H1 (cell line): Measurements from ENCODE around the gene VNN1. TPM values are rescaled to one million over a fixed set of nuclear protein-coding genes. Genes with fewer than 3 reads are reported as not detected.

ENCODE experiments used
- CTCF ChIA-PET: fragments of 300-600 bp; sonication (Branson Sonifier 250); formaldehyde crosslinking; loops from one replicate; lab custom pipeline; 2021; ENCODE audit not compliant: partially characterized antibody; lab: Charles Lee
- POLR2A ChIA-PET: fragments of 300-600 bp; sonication (Branson Sonifier 250); formaldehyde crosslinking; loops from one replicate; lab custom pipeline; 2021; ENCODE audit warnings: inconsistent platforms; ENCODE audit not compliant: partially characterized antibody; lab: Charles Lee
- DNase-seq, 2 experiments: peaks; one replicate each; pipeline versions ENCODE4 v3.0.0 to v3.0.0-alpha.2; 2010 to 2022; ENCODE audit warnings: low spot score in 2 of 2, low read depth in 1 of 2, mixed read lengths in 1 of 2
- FAIRE-seq: peaks from 2 replicates; lab custom pipeline; 2011; peaks lifted over from hg19 to GRCh38; lab: Jason Lieb, UNC
- H2AFZ ChIP-seq: 2 replicates; pipeline ENCODE4 v1.8.1; 2012; ENCODE audit warnings: low read length, inconsistent platforms
- H2AK5ac ChIP-seq: 2 replicates; pipeline ENCODE4 v1.6.1; 2013; ENCODE audit warnings: low read depth, low read length
- H2BK120ac ChIP-seq: replicated peaks from 2 replicates; pipeline ENCODE3; 2013; ENCODE audit warnings: low read depth, low read length, inconsistent platforms
- H2BK12ac ChIP-seq: 2 replicates; pipeline ENCODE4 v1.6.1; 2013; ENCODE audit warnings: low read depth, low read length
- H2BK15ac ChIP-seq: 2 replicates; pipeline ENCODE4 v1.6.1; 2013; ENCODE audit warnings: low read length
- H2BK20ac ChIP-seq: 2 replicates; pipeline ENCODE4 v1.6.1; 2013; ENCODE audit warnings: low read length
- H2BK5ac ChIP-seq: 2 replicates; pipeline ENCODE4 v1.6.1; 2013; ENCODE audit warnings: low read depth, low read length
- H3K14ac ChIP-seq: 2 replicates; pipeline ENCODE4 v1.6.1; 2013; ENCODE audit warnings: inconsistent platforms; ENCODE audit not compliant: insufficient read length
- H3K18ac ChIP-seq: 2 replicates; pipeline ENCODE4 v1.6.1; 2013; ENCODE audit warnings: low read length; ENCODE audit errors: extremely low read depth
- H3K23ac ChIP-seq: 2 replicates; pipeline ENCODE4 v1.6.1; 2013; ENCODE audit warnings: inconsistent platforms; ENCODE audit not compliant: insufficient read length
- H3K23me2 ChIP-seq: 2 replicates; pipeline ENCODE4 v1.6.1; 2013; ENCODE audit warnings: low read depth, low read length
- H3K27ac ChIP-seq: 2 replicates; pipeline ENCODE4 v1.6.1; 2011; ENCODE audit warnings: low read depth, low read length, inconsistent platforms
- H3K27me3 ChIP-seq, 4 experiments: replicated peaks in 1 of 4; 1 replicate in 1 of 4; 2 replicates in 3 of 4; pipeline versions ENCODE4 v1.6.1 to v1.8.1; 2011 to 2013; ENCODE audit warnings: low read length in 3 of 4, mild to moderate bottlenecking in 3 of 4, inconsistent platforms in 2 of 4, mixed read lengths in 2 of 4, moderate library complexity in 1 of 4; ENCODE audit not compliant: control insufficient read depth in 3 of 4, insufficient read depth in 3 of 4; ENCODE audit errors: extremely low read depth in 1 of 4
- H3K36me3 ChIP-seq, 4 experiments: 2 replicates each; pipeline versions ENCODE4 v1.6.1 to v1.8.1; 2011 to 2013; ENCODE audit warnings: mild to moderate bottlenecking in 4 of 4, low read length in 3 of 4, moderate library complexity in 2 of 4, control low read depth in 1 of 4, inconsistent platforms in 1 of 4; ENCODE audit not compliant: insufficient read depth in 4 of 4, control insufficient read depth in 2 of 4
- H3K4ac ChIP-seq: replicated peaks from 2 replicates; pipeline ENCODE3; 2013; ENCODE audit warnings: low read length, low read depth, mixed read lengths, inconsistent platforms; ENCODE audit not compliant: insufficient read length
- H3K4me1 ChIP-seq, 4 experiments: replicated peaks in 1 of 4; 1 replicate in 1 of 4; 2 replicates in 3 of 4; pipeline versions ENCODE4 v1.6.1 to v1.8.1; 2011 to 2013; ENCODE audit warnings: low read length in 3 of 4, inconsistent platforms in 2 of 4, mixed read lengths in 1 of 4; ENCODE audit not compliant: insufficient read depth in 4 of 4, control insufficient read depth in 3 of 4
- H3K4me2 ChIP-seq, 2 experiments: 2 replicates each; pipeline versions ENCODE4 v1.6.1 to v1.8.1; 2011 to 2013; ENCODE audit warnings: low read depth in 2 of 2, low read length in 2 of 2, control low read depth in 1 of 2, inconsistent platforms in 1 of 2, mild to moderate bottlenecking in 1 of 2; ENCODE audit not compliant: insufficient read depth in 1 of 2
- H3K4me3 ChIP-seq, 4 experiments: fragments of 200-600, 300-600 bp in 1 of 4; sonication (generic), shearing (Covaris generic), sonication (Bioruptor Twin) in 1 of 4; 2 replicates each; pipeline versions ENCODE4 v1.5.1 to v1.8.1; 2011 to 2016; ENCODE audit warnings: low read length in 4 of 4, low read depth in 3 of 4, control low read depth in 2 of 4, inconsistent platforms in 2 of 4, mild to moderate bottlenecking in 2 of 4, mixed read lengths in 1 of 4, moderate library complexity in 1 of 4; ENCODE audit not compliant: insufficient read depth in 2 of 4; ENCODE audit errors: extremely low read depth in 1 of 4
- H3K56ac ChIP-seq: replicated peaks from 2 replicates; pipeline ENCODE3; 2013; ENCODE audit warnings: low read depth, mild to moderate bottlenecking, mixed read lengths, low read length, inconsistent platforms; ENCODE audit not compliant: insufficient read length
- H3K79me1 ChIP-seq: 2 replicates; pipeline ENCODE4 v1.6.1; 2013; ENCODE audit warnings: low read depth, low read length, control low read depth
- H3K79me2 ChIP-seq, 2 experiments: 2 replicates each; pipeline versions ENCODE4 v1.6.1 to v1.8.1; 2012 to 2013; ENCODE audit warnings: low read length in 2 of 2, mild to moderate bottlenecking in 2 of 2, inconsistent platforms in 1 of 2; ENCODE audit not compliant: insufficient read depth in 2 of 2, control insufficient read depth in 1 of 2
- H3K9ac ChIP-seq, 4 experiments: replicated peaks in 1 of 4; 1 replicate in 1 of 4; 2 replicates in 3 of 4; pipeline versions ENCODE4 v1.6.1 to v1.8.1; 2011 to 2013; ENCODE audit warnings: low read depth in 3 of 4, low read length in 3 of 4, control low read depth in 2 of 4, mild to moderate bottlenecking in 2 of 4, moderate library complexity in 2 of 4, inconsistent platforms in 1 of 4; ENCODE audit errors: extremely low read depth in 1 of 4
- H3K9me3 ChIP-seq, 2 experiments: 2 replicates each; pipeline versions ENCODE4 v1.6.1 to v1.8.1; 2012 to 2013; ENCODE audit warnings: mild to moderate bottlenecking in 2 of 2, moderate library complexity in 2 of 2, control low read depth in 1 of 2, inconsistent platforms in 1 of 2, low read depth in 1 of 2, low read length in 1 of 2, mixed read lengths in 1 of 2; ENCODE audit not compliant: insufficient read depth in 2 of 2
- H4K20me1 ChIP-seq, 2 experiments: replicated peaks in 1 of 2; 2 replicates each; pipeline versions ENCODE3 to v1.8.1; 2011 to 2013; ENCODE audit warnings: inconsistent platforms in 2 of 2, low read length in 2 of 2, mild to moderate bottlenecking in 1 of 2; ENCODE audit not compliant: insufficient read depth in 2 of 2, control insufficient read depth in 1 of 2
- H4K5ac ChIP-seq: 2 replicates; pipeline ENCODE4 v1.6.1; 2013; ENCODE audit warnings: low read length, low read depth, mixed read lengths, inconsistent platforms; ENCODE audit not compliant: insufficient read length
- H4K8ac ChIP-seq: 2 replicates; pipeline ENCODE4 v1.8.0; 2013; ENCODE audit warnings: mild to moderate bottlenecking, moderate library complexity, low read length, inconsistent platforms; ENCODE audit not compliant: insufficient read depth; ENCODE audit errors: extremely low read depth
- H4K91ac ChIP-seq: replicated peaks from 2 replicates; pipeline ENCODE3; 2013; ENCODE audit warnings: low read length, mixed read lengths, inconsistent platforms; ENCODE audit not compliant: insufficient read length
- CREB1 ChIP-seq: IDR thresholded peaks from 2 replicates; pipeline ENCODE4 v1.6.1; 2012; ENCODE audit warnings: inconsistent platforms
- JUND ChIP-seq: IDR thresholded peaks from 2 replicates; pipeline ENCODE4 v1.6.1; 2011; ENCODE audit warnings: mild to moderate bottlenecking, improper control_type of control experiment, low read length
- NANOG ChIP-seq: IDR thresholded peaks from 2 replicates; pipeline ENCODE4 v1.6.1; 2011; ENCODE audit warnings: low read length, low read depth, mild to moderate bottlenecking, inconsistent platforms; ENCODE audit not compliant: insufficient read depth, poor library complexity, severe bottlenecking
- RXRA ChIP-seq: IDR thresholded peaks from 2 replicates; pipeline ENCODE4 v1.6.1; 2011; ENCODE audit warnings: low read depth, mild to moderate bottlenecking, low read length, moderate library complexity; ENCODE audit not compliant: insufficient read depth
- TAF1 ChIP-seq: IDR thresholded peaks from 2 replicates; pipeline ENCODE4 v1.6.1; 2011; ENCODE audit warnings: mild to moderate bottlenecking, low read depth, low read length
- ZNF274 ChIP-seq: IDR thresholded peaks from 2 replicates; pipeline ENCODE4 v1.7.0; 2012; ENCODE audit warnings: low read length, borderline replicate concordance; ENCODE audit errors: extremely low read depth
- WGBS, 2 experiments: shearing (Covaris generic) in 1 of 2; methylation state at CpG; one replicate each; pipeline versions ENCODE4 v1.1.6 to v1.1.7; 2013 to 2015; ENCODE audit warnings: low lambda C conversion rate in 2 of 2, mixed read lengths in 2 of 2, inconsistent platforms in 1 of 2, low coverage in 1 of 2, missing lambda C conversion rate in 1 of 2; ENCODE audit not compliant: insufficient replicate concordance in 2 of 2, insufficient coverage in 1 of 2, insufficient read length in 1 of 2; ENCODE audit errors: extremely low coverage in 1 of 2, missing lambda C conversion rate in 1 of 2; 5-methylcytosine and 5-hydroxymethylcytosine counted together
- polyA plus RNA-seq, 7 experiments: library from polyadenylated mRNA; depleted of rRNA in 3 of 7; stranded (reverse) in 5 of 7; unstranded in 2 of 7; fragments of >200 nt in 5 of 7; fragments of 200-250 nt in 2 of 7; gene quantifications; 1 replicate in 5 of 7; 2 replicates in 1 of 7; 4 replicates in 1 of 7; pipeline versions ENCODE4 v1.2.1 to v1.2.3, GENCODE V29; 2011 to 2013; ENCODE audit warnings: missing spikeins in 2 of 7, mixed read lengths in 2 of 7
- total RNA-seq: library from RNA; stranded (reverse); fragmentation: NEBNext Ultra II Directional; extraction: Animal tissue kit (Norgen Biotek cat#: 25700); gene quantifications from 2 replicates; pipeline ENCODE4 v1.2.1, GENCODE V29; 2021

Gene VNN1
- total and polyA plus RNA-seq, 2 of the 8 experiments (the other 6 are each of a cell fraction or from before 2014, with no cell fraction given) = not detected

DNA sequence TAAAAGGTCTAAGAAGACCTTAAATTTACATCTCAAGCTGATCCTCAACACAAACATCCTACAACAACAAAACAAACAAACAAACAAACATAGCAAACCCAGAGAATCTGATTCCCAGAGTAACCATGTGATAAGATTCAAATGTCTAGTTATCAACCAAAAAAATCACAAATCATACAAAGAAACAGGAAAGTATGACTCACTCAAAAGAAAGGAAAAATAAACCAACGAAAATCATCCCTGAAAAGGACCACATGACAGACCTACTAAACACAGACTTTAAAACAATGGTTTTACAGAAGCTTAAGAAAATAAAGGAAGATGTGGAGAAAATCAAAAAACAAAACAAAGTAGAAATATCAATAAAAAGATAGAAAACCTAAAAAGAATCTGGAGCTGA lies 18.1 kb downstream of the VNN1 start:
- DNase-seq (no peak), FAIRE-seq (no peak)
- H2AFZ ChIP-seq = no peak overlapping the region
- H2BK20ac ChIP-seq = no peak overlapping the region
- no peaks in the 10 kb centered on the region for H3K4me1 ChIP-seq
- no peak overlapping the region for H2BK12ac ChIP-seq
- no peaks in the 10 kb centered on the region for H3K9me3 ChIP-seq
- H3K4me2 ChIP-seq = no peak overlapping the region
- ChIA-PET POLR2A (no interaction called here), CTCF (interaction anchor here (0.6 to 2.5 kb wide), 3 partner anchors 20 to 94 kb away, joined by 3 to 9 read pairs (median 5); no protein-coding TSS in a partner anchor)
- H3K56ac ChIP-seq = no peak overlapping the region
- no peak overlapping the region for H4K5ac ChIP-seq
- H3K23ac ChIP-seq = no peak overlapping the region
- no peaks in the 10 kb centered on the region for H3K27me3 ChIP-seq
- no peak overlapping the region for H3K27ac ChIP-seq
- H2BK120ac ChIP-seq = no peak overlapping the region
- 33% methylated on average over 1 of the region's 1 CpG; no CpG with 5 or more reads in 1 of the 2 experiments for WGBS, 2 experiments
- H4K91ac ChIP-seq = no peak overlapping the region
- no peak for TF ChIP-seq JUND
- TF ChIP-seq RXRA = no peak
- TF ChIP-seq CREB1 = no peak
- TF ChIP-seq TAF1 = no peak
- TF ChIP-seq NANOG = no peak
- no peak for TF ChIP-seq ZNF274
- no peaks in the 10 kb centered on the region for H3K36me3 ChIP-seq
- no peak overlapping the region for H3K9ac ChIP-seq
- H2AK5ac ChIP-seq = no peak overlapping the region
- H4K20me1 ChIP-seq = no peaks in the 10 kb centered on the region
- no peak overlapping the region for H2BK5ac ChIP-seq
- H4K8ac ChIP-seq = no peak overlapping the region
- H3K23me2 ChIP-seq = no peaks in the 10 kb centered on the region
- H3K18ac ChIP-seq = no peak overlapping the region
- H3K14ac ChIP-seq = no peak overlapping the region
- H3K79me2 ChIP-seq = no peaks in the 10 kb centered on the region
- no peak overlapping the region for H3K4me3 ChIP-seq
- H3K4ac ChIP-seq = no peak overlapping the region
- H3K79me1 ChIP-seq = no peaks in the 10 kb centered on the region
- no peak overlapping the region for H2BK15ac ChIP-seq
